ENCODE measurements around the gene MGAT3.
"Not testable (repeated sequence)": the region's sequence is repeated elsewhere in the genome, so short reads cannot be mapped to it uniquely, and the experiment has no call there.

Gene MGAT3

GRCh38 chr22:39456522-39457197 is at the start of gene MGAT3:
Gene MGAT3, plus strand, starts transcription at chr22:39457012. Its CDS starts 30,336 bp downstream, at chr22:39487348.
- no peak for DNase-seq

GRCh38 chr22:39408173-39408572 is 48.6 kb upstream of the MGAT3 start:
- DNase-seq: no peak

- DNase-seq: no peak
Observed at GRCh38 chr22:39408807-39409206, 48.0 kb upstream of the MGAT3 start.

GRCh38 chr22:39409516-39410029 is 47.2 kb upstream of the MGAT3 start:
- no peak for DNase-seq

GRCh38 chr22:39410264-39410663 is 46.5 kb upstream of the MGAT3 start:
- DNase-seq: no peak

- DNase-seq: peak in 1 of 2 experiments; percentile 16
Observed at GRCh38 chr22:39411828-39412365, 44.9 kb upstream of the MGAT3 start.

GRCh38 chr22:39413204-39413603 is 43.6 kb upstream of the MGAT3 start:
- not testable (repeated sequence) for DNase-seq

GRCh38 chr22:39414377-39414776 is 42.4 kb upstream of the MGAT3 start:
- no peak for DNase-seq

GRCh38 chr22:39414886-39415285 is 41.9 kb upstream of the MGAT3 start:
- no peak for DNase-seq

GRCh38 chr22:39415506-39415905 is 41.3 kb upstream of the MGAT3 start:
- no peak for DNase-seq

GRCh38 chr22:39416319-39416718 is 40.5 kb upstream of the MGAT3 start:
- no peak for DNase-seq

GRCh38 chr22:39417641-39418040 is 39.2 kb upstream of the MGAT3 start:
- DNase-seq: no peak

- DNase-seq: no peak
Observed at GRCh38 chr22:39418696-39419095, 38.1 kb upstream of the MGAT3 start.

- DNase-seq: no peak
Observed at GRCh38 chr22:39419096-39419495, 37.7 kb upstream of the MGAT3 start.

GRCh38 chr22:39419911-39420310 is 36.9 kb upstream of the MGAT3 start:
- DNase-seq: no peak

GRCh38 chr22:39421691-39422090 is 35.1 kb upstream of the MGAT3 start:
- no peak for DNase-seq

GRCh38 chr22:39422101-39422500 is 34.7 kb upstream of the MGAT3 start:
- DNase-seq: no peak

- no peak for DNase-seq
Observed at GRCh38 chr22:39422721-39423120, 34.1 kb upstream of the MGAT3 start.

GRCh38 chr22:39423976-39424375 is 32.8 kb upstream of the MGAT3 start:
- DNase-seq: no peak

GRCh38 chr22:39426380-39427043 is 30.3 kb upstream of the MGAT3 start:
- no peak for DNase-seq

- DNase-seq: no peak
Observed at GRCh38 chr22:39427751-39428596, 28.8 kb upstream of the MGAT3 start.

- DNase-seq: no peak
Observed at GRCh38 chr22:39428597-39429071, 28.2 kb upstream of the MGAT3 start.

- DNase-seq: no peak
Observed at GRCh38 chr22:39429186-39429585, 27.6 kb upstream of the MGAT3 start.

Measured in SHP77 (cell line).